Measurements from ENCODE around the gene METTL22.
A peak's percentile ranks its signal among the peaks of the same experiment; 100 is the strongest.

The METTL22 gene, protein sequence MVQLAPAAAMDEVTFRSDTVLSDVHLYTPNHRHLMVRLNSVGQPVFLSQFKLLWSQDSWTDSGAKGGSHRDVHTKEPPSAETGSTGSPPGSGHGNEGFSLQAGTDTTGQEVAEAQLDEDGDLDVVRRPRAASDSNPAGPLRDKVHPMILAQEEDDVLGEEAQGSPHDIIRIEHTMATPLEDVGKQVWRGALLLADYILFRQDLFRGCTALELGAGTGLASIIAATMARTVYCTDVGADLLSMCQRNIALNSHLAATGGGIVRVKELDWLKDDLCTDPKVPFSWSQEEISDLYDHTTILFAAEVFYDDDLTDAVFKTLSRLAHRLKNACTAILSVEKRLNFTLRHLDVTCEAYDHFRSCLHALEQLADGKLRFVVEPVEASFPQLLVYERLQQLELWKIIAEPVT

DNA sequence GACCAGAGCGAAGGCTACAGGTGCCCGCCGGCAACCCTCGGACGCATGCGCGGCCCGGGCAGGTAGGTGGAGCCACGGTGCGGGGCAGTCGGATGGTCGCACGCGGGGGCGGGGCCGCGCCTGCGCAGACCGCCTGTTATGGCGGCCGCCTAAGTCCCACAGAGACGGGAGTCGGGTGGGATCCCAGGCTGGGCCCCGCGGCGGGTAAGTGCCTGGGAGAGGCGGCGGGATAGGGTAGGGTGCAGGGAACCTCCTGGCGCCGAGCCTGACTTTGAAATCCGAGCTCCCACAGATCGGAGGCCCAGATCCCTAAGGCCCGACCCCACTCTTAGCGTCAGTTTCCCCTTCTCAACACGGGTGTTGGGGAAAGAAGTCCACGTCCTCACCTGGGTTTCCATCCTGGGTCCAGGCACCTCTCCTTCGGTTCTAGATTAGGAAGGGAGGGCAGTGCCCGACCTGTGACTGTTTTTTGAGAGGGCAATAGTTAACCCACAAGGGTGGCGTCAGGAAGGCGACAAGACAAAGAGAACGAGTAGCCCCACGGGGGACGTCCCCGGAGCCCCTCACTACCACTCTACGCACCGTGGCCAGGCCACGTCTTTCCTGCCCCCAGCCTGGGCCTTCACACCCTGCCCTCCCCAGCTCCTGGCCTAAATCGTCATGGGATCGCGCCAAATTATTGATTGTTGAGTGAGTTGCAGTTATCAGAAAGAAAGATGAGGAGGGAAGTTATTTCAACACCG is at the start of gene METTL22:
METTL22 (plus strand) TSS at position 127 of the 743 bp plus-strand sequence. CDS start 3,968 bp downstream, outside the sequence.
- peak; percentile 97 for DNase-seq

DNA sequence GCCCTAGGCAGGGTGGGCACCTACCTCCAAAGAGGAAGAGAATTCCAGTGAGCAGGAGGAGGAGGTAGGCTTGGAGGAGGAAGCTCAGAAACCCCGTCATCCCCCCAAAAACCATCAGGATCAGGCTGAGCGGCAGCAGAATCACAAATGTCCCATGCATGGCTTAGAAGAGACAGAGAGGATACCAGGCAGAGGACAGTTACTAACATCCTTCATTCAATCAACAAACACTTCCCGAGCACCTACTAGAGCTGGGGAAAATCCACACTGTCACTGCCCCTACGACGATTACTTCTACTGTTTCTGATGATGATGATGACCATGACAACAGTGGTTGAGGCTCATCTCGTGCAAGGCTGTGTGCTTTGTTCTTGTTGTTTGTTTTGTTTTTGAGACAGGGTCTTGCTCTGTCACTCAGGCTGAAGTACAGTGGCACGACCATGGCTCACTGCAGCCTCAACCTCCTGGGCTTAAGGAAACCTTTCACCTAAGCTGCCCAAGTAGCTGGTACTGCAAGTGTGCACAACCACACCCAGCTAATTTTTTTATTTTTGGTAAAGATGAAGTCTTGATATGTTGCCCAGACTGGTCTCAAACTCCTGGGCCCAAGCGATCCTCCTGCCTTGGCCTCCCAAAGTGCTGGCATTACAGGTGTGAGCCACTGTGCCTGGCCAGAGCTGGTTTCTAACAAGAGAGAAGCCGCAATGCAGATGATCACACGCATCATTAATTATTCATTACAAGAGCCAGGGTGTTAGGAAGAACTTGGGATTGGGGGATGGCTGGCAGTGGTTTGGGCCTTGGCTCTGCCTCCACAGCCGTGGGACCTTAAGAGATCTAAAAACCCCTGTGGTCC is 49.2 kb upstream of the METTL22 start:
- peak; percentile 31 for DNase-seq

DNA sequence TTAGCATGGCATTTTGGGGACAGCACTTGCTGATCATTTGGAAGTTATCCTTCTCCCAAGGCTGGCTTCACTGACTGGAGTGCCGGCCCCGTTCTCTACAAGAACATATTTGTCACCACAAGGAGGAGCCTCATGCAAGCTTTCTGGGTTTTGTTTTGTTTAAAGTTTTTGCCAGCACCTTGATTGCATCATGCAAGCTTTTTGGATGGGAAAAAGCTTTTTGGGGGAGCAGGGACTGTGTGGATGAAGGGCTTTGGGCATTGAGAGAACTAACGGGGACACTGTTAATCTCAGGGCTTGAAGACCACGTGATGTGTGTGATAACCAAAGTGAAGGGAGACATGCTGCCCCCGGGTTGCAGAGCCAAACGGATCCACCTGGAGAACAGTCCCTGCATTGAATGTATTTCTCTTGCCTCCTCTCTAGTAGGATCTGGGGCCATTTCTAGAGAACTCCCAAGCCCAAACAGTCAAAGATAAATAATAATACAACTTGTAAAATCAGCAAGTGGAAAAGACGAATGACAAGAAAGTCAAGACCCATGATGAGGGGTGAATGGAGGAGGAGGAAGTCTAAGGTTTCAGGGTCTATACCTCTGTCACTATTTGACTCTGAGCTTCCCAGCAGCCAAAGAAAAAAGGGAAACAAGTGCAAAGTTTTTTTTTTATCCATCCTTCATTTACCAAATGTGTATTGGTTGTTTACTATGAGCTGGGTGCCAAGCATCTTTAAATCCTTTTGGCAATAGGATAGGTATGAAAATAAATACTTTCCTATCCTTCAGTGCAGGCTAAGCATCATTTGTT is 48.4 kb upstream of the METTL22 start:
- peak; percentile 21 for DNase-seq

DNA sequence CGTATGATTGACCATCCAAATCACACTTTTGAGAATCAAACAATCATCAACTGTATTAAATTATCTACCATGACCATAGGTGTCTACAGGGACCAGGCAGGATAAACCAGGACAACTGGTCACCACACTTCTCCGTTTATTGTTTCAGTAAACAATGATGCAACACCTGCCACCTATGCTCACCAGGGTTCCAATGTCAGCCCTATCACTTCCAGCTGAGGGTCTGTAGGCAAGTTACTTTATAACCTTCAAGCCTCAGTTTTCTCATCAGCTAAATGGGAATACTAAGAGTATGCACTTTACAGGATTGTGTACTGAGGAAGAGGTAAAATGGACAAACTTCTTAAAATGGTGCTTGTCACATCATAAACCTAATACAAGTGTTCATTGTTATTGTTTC is 46.1 kb upstream of the METTL22 start:
- no peak for DNase-seq

DNA sequence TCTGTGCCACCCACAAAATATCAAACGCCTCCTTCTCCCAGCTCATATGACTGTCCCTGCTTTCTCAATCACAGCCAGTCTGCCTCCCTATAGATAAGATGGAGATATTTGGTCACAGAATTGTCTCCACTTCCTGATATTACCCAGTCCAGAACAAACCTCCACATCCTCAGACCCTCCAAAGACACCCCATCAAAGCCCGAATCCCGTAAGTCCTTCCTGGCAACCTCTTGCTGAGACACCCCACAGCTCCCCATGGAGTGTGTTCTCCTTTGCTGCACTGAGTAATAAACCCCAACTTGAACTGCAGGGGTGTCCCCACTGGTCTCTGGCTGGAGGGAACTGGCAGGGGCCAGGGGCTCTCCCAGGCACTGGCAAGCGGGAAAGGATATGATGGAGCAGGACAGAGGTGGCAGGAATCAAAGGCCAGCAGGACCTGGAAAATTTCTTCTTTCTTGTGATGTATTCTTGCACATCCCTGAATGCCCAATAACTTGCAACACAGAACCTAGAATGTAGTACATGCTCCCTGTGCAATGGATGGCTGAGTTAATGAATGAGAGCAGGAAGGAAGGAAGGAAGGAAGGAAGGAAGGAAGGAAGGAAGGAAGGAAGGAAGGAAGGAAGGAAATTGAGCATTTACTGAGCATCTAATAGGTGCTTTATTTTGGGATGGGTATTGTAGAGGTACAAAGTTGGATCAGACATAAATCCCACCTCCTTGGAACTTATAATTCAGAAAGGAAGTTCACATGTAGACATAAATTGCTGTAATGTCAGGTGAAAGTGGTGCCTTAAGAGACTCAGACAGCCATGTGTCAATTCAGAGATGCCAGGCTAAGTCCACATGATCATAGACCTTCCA is 45.1 kb upstream of the METTL22 start:
- DNase-seq: no peak

DNA sequence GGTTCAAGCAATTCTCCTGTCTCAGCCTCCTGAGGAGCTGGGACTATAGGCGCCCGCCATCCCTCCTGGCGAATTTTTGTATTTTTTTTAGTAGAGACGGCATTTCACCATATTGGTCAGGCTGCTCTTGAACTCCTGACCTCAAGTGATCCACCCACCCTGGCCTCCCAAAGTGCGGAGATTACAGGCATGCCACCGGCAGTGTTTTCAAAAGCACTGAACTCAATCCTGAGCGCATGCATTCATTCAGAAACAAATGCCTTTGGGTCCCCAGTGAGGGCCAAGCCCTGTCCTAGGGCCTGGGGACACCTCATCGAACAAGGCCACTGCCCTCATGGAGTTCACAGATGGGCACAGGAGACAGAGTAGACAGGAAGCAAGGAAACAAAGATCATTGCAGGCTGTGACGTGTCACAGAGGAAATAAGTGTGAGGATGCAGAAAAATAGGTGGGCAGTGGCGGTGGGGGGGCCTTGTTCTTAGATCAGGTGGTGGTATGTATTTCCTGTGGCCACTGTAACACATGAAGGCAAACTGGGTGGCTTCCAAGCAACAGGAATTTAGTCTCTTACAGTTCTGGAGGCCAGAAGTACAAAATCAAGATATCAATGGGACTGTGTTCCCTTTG is 43.7 kb upstream of the METTL22 start:
- no peak for DNase-seq

DNA sequence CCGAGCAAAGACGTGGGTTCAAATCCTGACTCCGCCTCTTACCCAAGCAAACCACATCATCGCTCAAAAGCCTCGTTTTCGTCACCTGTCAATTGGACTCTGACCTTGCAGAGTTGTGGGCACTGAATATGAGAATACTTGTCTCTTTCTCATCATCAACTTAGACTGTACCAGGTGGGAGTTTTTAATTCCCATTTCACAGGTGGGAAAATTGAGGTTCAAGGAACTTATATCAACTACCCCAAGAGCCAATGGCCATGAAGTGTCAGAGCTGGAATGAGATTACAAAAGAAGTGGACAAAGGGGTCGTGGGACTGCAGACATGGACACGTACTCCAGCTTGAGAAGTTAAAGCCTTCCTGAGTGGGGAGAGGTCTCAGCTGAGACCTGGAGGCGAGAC is 41.9 kb upstream of the METTL22 start:
- DNase-seq: no peak

DNA sequence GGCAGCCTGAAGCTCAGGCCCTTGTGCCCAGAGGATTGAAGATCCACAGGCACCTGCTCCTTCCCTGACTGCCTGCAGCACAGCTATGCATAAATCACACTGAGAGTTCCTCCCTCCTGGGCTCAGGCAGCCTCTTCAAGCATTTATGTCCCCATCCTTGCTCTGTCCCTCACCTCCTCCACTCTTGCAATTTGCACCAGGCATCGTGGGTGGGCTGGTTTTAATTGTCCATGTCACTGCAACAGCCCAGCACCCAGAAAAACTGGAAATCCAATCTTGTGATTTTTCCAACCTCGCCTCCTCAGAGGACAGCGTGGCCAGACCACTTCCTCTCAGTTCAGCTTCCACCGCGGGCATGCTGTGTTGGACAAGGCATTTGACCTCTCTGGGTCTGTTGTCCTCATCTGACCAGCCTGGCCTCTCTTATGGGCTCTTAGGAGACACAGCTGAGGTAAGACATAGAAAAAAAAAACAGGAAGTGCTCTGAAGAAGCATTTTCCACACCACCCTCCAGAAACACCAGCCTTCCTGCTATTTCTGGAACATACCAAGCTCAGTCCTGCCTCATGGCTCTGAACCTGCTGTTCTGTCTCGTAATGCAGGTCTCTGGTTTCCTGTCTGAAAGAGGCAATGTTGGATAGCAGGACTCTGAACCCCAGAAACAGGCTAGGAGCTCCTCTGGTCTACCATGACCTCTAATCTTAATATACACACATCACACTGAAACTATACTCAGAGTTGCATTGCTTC is 39.5 kb upstream of the METTL22 start:
- DNase-seq: no peak

DNA sequence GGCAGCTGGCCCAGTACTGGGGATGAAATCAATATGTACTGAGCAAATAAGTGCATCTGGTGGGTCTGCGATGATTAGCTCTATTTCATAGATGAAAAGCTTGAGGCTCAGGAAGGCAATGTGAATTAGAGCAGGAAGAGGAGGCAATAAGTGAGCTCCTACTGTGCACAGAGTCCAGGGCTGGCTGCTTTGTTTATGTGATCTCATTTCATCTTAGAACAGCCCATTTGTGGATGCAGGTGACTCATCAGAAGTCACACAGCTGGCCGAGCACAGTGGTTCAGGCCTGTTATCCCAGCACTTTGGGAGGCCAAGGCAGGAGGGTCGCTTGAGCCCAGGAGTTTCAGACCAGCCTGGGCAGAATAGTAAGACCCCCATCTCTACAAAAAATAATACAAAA is 38.3 kb upstream of the METTL22 start:
- no peak for DNase-seq

DNA sequence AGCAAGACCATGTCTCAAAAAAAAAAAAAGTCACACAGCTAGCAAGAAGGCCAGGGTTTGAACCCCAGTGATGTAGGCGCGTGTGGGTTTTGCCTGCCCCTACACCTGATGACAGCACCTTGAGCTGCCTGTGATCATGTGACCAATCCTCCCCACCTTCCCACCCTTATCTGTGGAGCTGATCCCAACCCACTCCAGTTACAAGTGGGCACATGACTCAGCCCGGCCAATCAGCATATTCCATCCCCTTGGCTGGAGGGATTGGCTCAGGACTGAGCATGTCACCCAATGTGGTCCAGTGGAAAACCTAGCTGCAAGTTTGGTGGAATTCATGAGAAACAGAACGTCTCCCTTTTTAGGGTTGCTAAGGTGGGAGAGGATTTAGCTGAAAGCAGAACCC is 37.8 kb upstream of the METTL22 start:
- no peak for DNase-seq

DNA sequence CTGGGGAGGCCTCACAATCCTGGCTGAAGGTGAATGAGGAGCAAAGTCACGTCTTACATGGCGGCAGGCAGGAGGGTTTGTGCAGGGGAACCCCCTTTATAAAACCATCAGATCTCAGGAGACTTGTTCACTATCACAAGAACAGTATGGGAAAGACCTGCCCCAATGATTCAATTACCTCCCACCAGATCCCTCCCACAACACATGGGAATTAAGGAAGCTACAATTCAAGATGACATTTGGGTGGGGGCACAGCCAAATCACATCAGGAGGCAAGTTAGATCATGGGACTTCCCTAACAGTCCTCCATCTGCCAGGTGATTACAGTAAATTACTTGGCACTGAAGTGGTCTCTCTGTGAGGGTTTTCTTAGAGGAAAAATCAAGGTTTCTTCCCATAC is 36.5 kb upstream of the METTL22 start:
- no peak for DNase-seq

DNA sequence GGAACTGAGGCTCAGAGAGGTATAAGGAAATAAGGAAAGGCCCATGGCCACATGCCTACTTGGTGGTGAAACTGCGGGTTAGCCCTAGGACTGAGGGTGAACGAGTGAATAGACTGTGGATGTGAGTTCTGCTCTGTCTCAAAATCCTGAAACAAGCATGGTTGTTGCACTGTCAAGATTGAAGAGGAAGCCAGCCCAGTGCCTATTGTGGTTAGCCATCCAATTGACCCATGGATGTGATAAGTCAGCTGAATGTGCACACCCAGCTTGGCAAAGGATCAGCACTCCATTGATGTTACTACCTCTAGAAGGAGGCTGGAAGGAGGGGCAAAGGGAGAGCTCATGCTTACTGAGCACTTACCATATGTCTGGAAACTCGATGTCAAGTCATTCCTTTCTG is 35.6 kb upstream of the METTL22 start:
- DNase-seq: no peak

DNA sequence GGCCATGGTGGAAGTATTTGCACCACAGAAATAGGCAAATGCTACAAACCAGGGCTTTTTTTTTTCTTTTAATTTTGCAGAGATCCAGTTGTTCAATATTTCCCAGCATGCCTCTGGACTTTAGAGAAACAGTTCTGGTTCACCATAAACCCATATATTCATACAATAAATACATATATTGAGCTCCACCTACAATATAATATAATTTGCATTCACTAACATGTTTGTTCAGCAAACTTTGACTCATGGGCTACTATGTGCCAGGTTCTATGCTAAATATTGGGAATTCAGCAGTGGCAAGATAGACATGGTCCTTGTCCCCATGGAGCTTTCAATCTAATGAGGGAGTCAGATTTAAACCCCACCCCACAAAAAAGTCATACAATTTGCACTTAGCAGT is 34.4 kb upstream of the METTL22 start:
- no peak for DNase-seq

DNA sequence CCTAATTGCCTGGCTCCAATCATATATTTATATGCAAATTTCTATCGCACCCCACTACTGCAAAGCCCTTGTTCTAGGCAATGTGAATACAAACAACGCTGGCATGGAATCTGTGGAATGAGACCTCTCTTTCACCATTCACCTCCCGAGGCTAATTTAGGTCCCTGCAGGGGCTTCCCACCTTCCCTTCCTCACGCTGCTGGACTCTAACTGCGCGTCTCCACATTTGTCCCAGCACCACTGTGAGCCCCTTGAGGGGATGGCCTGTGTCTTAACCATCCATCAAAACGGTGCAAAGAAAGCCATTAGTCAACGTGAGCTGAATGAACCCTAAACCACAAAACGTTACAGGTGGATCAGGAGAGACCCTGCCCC is 32.8 kb upstream of the METTL22 start:
- no peak for DNase-seq

DNA sequence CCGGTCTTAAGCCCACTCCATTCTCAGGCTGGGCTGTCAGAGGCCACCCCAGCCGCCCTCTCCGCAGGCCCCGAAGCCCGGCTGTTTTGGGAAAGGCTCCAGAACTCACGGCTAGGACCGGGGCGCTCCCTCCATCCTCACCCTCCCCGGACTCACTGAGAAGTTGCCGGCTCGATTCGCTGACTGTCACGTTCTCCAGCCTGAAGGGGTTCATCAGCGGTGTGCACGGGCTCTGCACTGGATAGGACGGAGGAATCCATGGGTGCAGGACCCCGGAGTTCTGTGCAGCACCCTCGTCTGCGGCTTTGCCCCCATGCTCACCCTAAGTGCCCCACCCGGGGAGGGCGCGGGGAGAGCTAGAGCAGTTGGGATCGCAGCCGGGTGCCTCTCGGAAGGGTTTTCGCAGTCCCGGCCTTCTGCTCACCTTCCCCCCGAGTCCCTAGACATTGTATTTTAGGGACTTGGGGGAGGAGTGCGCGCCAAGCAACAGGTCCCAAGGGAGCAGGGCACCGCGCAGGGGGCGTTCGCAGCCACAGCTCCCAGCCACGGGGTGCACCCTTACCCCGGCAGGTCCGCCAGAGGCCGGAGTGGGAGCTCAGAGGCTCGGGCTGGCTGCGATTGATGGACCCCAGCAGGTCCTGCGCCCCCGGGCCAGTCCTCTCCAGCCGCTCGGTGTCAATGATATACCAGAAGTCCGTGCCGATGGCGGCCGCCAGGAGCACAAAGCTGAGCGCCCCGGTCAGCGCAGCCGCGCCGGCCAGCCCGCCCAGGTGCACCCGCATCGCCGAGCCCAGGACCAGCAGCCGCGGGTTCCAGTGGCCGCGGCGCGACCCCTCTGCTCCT is 32.2 kb upstream of the METTL22 start:
- DNase-seq: no peak

DNA sequence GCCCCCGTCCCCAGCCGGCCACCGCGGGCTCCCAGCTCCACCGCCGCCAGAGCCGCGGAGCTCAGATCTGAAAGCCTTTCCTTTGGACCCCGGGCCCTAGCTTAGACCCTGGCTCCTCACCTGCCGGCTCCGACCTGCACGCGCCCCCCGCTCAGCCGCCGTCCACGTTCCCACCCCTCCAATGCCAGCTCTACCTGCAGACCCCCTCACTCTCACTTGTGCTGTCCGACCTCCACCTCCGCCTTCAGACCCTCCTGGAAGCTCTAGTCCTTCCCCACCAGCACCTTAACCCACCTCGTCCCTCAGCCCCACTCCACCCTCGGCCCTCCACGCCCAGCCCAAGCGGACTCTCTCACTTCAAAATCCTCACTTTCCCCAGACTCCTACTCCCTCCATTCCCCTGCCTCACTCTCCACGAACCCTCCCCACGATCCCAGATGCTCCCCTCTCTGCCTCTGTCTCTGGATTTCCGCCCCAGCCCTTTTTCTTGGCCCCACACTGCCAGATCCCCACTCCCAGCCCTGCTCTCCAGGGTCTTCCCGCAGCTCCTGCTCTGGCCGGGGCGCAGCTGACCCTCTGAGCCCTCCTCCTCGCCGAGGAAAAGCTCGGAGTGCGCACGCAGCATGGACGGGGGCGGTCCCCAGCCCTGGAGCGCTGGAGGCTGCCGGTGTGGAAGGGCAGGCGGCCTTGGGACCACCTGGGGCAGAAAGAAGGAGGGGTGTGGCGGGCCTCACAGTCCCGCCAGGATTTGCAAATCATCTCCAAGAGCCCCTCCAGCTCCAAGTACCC is 31.4 kb upstream of the METTL22 start, which contains the start of gene TMEM114:
TMEM114 (minus strand) TSS at position 612 of the 789 bp plus-strand sequence. CDS start 673 bp downstream, outside the sequence.
- DNase-seq: no peak

DNA sequence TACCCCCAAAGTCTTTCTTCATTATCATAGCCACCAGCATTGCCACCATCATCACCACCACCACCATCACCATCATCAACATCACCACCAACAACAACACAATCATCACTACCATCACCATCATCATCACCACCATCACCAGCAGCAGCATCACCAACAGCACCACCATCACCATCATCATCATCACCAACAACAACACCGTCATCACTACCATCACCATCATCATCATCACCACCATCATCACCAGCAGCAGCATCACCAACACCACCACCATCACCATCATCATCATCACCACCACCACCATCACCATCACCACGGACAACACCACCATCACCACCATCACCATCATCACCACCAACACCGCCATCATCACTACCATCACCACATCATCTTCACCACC is 30.7 kb upstream of the METTL22 start:
- DNase-seq: no peak

DNA sequence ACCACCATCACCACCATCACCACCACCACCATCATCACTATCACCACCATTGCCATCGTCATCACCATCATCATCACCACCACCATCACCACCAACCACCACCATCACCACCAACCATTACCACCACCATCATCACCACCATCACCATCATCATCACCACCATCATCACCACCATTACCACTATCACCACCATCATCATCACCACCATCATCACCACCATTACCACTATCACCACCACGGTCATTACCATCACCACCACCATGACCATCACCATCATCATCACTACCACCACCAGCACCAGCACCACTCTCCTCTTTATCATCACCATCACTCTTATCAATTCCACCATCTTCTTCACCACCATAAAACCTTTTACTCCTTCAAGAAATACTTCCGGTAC is 30.0 kb upstream of the METTL22 start:
- no peak for DNase-seq
